HG03025 (cell line): ENCODE results near the gene RIPOR2.

Experiments
- ATAC-seq: cut with Tn5 transposase; IDR thresholded peaks from one replicate; pipeline ENCODE4 v1.9.1; 2021; ENCODE audit warnings: mild to moderate bottlenecking, moderate library complexity; ENCODE audit not compliant: unreplicated experiment, low FRiP score

The RIPOR2 gene, protein sequence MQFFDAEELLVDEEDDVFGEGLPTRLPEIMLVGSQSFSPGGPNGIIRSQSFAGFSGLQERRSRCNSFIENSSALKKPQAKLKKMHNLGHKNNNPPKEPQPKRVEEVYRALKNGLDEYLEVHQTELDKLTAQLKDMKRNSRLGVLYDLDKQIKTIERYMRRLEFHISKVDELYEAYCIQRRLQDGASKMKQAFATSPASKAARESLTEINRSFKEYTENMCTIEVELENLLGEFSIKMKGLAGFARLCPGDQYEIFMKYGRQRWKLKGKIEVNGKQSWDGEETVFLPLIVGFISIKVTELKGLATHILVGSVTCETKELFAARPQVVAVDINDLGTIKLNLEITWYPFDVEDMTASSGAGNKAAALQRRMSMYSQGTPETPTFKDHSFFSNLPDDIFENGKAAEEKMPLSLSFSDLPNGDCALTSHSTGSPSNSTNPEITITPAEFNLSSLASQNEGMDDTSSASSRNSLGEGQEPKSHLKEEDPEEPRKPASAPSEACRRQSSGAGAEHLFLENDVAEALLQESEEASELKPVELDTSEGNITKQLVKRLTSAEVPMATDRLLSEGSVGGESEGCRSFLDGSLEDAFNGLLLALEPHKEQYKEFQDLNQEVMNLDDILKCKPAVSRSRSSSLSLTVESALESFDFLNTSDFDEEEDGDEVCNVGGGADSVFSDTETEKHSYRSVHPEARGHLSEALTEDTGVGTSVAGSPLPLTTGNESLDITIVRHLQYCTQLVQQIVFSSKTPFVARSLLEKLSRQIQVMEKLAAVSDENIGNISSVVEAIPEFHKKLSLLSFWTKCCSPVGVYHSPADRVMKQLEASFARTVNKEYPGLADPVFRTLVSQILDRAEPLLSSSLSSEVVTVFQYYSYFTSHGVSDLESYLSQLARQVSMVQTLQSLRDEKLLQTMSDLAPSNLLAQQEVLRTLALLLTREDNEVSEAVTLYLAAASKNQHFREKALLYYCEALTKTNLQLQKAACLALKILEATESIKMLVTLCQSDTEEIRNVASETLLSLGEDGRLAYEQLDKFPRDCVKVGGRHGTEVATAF

DNA sequence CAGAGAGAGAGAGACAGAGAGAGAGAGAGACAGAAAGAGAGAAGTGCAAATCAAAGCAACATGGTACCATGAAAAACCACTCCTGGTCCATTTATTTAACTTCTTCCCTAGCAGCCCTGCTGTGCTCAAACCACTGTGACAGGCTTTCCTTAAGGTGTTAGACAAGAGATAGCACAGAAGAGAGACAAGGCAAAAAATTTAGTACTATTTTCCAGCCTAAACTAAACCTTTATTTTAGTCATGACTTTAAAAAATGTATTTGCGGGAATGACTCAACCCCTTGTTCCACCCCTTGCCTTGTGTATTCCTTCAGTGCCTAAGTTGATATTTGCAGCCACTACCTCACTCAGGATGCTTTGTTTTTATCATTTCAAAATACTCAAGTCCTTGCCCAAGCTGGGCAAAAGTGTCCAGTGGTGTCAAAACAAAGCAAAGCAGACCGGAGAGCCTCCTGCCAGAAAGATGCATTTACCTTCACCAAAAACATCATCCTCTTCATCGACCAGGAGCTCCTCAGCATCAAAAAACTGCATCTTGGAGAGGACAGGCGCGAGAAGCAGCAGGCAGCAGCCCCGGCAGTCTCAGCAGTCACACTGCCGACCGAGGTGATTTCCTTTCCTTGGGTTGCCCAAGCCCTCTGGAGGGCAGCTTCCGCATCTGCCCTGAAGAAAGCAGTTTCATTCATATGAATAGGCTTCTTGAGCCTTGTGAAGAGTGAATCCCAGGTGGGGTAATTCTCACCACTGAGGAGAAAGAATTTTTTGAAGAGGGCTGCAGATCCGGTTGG, at the start of gene RIPOR2:
Gene RIPOR2 (minus strand): TSS at position 595 of the 787 bp plus-strand sequence. CDS start 62 bp downstream, at position 533.
- ATAC-seq: no peak

DNA sequence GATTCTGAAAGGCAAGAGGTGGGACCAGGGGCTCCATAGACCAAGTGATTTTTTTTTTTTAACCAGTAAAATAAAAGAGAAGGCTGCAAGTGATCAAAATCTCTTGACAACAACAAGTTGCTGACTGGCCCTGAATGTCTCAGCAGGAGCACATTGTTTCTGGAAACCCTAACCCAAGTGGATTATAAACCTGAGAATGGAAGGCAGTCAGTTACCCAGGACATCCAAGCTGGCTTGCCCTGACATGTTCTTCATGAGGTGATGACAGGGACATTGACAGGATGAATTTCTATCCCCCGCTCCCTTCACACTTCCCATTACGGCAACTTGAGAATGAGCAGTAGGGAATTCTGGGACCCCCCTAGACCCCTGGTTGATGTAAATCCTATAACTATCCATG, 49.6 kb upstream of the RIPOR2 start:
- no peak for ATAC-seq

DNA sequence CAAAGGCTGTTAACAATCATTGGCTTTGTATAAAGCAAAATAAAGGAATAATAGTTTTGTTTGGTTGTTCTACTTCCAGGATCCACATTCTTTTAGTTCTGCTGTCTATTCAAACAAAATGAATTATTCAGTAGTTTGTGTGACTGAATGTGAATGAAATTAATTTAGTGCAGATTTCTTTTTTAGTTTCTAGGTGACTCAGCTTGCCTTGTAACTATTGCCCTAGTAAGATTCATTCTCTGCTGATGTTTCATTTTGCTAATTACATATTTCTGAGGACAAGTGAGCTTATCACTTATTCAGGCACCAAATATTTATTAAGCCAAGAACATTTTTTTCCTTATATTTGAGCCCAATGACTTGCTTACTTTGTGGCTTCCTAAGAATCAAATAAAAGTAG, 46.5 kb upstream of the RIPOR2 start:
- no peak for ATAC-seq

DNA sequence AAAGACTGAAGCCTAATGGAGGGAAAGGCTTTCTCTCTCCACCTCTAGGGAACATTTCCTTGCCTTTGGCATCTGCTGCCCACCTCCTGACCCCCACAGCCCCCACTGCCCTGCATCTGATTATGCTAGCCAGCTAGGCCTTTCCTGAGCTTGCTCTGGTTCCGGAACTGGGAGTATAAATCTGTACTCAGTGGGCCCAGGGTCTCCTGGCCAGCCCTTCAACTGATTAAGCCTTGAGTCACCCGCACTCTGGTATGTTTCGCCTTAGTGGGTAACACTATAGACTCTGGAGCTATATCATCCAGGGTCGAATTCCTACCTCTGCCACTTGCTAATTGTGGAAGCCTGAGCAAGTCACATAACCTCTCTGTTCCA, 45.6 kb upstream of the RIPOR2 start:
- no peak for ATAC-seq

DNA sequence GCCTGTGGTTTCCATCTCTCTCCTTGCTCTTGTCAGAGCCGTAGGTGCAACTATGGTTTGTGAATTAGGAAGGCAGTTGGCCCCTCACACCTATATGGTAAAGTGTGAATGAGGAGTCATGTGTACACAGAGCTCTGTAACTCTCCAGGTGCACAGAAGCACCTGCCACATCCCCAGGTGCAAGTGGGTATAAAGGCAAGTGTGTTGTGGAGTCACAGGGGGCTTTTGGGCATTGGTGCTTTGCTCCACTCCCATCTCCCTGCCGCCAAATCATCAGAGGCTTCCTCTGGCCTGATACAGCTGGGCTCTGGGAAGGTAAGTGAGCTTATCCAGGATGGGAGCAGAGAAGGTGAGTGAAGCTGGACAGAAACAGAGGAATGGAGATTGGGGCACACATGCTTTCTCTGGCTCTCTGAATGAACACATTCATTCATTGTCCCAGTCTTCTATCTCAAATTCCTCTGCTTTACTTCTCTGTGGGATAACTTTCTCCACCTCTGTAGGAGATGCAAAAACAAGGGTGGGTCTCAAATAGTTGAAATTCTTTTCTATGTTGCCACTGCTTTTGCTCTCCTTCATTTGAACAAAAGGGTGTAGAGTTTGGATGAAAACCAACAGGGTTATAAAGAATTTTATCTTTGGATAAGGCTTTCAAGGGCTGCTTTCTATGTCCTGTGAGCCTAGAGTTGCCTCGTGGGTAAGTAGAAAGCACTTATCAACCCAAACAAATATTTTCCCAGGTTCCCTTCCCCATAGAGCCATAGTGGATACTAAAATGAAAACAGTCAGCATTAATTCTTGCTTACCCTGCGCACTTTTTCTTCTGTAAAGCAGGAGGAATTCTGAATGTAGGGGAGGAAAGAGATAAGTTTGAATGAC, 45.0 kb upstream of the RIPOR2 start:
- ATAC-seq: no peak

DNA sequence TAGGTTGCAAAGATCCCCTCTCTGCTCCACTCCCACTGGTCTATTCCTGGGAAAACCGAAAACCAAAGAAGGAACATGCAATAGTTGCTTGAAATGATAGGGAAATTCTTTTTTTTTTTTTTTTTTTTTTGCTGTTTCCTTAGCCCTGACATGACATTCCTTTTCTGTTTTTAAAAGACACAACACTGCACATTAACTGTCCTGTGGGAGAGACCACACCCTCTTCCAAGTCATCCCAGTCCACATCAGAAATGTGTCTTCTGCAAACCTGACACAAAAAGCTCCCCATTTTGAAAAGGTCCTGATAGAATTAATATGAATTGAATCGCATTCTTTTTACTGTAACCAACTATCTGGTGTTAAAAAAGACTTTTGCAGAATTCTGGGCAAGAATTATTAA, 43.4 kb upstream of the RIPOR2 start:
- no peak for ATAC-seq

DNA sequence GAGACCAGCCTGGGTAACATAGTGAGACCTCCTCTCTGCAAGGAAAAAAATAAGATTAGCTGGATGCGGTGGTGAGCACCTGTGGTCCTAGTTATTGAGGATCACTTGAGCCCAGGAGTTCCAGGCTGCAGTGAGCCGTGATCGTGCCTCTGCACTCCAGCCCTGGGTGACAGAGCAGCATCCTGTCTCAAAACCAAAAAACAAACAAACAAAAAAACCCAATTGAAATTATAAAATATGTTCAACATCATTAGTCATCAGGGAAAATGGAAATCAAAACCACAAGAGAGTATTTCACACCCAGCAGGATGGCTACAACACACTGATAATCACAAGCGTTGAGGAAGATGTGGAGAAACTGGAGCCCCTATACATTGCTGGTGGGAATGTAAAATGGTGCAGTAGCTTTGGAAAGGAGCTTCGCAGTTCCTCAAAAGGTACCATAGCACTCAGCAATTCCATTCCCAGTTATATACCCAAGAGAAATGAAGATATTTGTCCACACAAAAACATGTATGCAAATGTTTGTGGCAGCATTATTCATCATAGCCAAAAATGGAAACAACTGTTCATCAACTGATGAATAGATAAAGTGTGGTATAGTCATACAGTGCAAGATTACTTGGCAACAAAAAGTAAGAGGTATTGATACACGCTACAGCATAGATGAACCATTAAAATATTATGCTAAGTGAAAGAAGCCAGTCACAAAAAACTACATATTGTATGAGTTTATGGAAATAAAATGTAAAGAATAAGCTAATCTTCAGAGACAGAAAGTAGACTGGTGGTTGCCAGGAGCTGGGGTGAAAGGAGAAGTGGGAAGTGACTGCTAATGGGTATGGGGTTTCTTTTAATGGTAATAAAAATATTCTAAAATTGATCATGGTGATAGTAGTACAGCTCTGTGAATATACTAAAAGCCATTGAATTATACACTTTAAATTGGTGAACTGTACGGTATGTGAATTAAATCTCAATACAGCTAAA, 38.7 kb upstream of the RIPOR2 start:
- ATAC-seq: no peak

DNA sequence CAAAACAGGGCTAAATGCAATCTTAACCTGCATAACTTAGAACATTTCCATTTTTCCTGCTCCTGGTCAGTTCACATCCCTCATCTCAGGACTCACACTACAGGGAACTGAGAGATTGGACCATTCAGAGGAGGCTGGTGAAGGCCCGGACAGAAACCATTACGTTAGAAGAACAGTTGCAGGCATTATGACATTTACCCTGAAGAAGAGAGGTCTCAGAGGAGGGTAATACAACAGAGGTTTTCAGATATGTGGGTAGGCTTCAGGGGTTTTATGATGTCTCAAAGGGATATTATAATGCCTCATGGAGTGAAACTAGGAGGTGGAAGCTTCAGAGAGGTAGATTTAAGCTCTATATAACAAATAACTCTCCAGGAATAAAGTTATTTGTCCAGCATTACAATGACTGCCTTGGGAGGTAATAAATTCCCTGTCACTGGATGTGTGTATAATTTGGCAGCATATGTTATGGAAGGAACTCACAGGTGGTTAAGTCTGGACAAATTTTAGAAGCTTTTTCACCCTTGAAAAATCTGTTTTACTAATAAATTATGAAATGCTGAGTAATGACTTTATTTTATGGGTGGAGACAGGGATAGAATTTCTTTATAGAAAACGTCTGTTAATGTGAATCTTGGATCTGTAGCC, 36.7 kb upstream of the RIPOR2 start:
- no peak for ATAC-seq

DNA sequence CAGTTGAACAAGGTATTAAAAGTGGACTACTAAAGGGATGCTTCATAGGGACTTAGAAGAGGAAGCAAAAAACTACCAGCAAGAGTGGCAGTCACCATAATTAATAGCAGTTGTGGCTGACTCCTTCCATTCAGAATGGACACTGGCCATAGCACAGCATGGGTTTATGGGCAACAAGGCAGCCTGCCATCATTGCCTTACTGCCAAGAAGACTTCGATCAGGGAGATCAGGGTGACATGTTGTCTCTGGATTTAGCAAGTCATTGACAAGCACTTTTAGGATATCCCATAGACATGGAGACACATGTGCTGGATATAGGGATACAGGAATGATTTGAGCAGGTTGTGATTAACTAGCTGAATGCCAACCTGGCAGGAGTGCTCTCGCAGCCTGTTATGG, 35.3 kb upstream of the RIPOR2 start:
- no peak for ATAC-seq

DNA sequence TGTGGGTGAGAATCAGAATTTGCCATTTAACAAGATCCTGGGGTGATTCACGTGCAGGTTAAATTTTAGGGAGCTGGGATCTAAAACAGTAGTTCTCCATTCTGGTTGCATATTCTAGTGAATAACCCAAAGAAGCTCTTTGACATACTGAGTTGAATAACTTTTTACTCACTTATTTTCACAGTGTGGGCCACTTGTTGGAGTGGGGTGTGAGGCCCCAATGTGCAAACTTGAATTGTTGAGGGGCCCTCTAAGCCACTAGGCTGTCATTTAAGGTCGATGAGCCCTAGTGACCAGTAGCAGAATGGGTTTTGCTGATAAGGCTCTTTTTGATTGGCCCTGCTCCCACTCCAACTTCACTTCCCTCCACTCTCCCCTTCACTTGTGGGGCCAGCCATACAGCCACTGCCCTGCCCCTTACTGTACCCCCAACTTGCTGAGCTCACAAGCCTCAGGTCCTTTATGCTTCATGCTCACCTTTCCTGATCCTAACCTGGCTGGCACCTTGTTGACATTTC, 33.6 kb upstream of the RIPOR2 start:
- ATAC-seq: no peak

DNA sequence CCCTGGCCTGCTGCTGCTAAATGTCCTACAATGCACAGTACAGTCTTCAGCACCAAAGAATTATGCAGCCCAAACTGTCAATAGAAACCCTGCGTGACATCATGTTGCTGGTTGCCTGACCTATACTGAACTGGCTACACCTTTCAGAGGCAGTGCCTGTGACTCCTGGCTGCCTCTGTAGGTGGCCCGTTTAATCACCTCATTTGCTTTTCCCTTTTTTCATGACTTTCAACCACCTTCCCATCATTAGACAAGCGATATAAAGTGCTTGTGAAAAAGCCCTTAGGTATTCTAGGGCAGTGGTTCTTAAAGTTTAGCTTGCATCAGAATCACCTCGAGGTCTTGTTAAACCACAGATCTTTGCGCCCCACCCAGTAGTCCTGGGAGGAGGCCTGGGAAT, 33.0 kb upstream of the RIPOR2 start:
- no peak for ATAC-seq

DNA sequence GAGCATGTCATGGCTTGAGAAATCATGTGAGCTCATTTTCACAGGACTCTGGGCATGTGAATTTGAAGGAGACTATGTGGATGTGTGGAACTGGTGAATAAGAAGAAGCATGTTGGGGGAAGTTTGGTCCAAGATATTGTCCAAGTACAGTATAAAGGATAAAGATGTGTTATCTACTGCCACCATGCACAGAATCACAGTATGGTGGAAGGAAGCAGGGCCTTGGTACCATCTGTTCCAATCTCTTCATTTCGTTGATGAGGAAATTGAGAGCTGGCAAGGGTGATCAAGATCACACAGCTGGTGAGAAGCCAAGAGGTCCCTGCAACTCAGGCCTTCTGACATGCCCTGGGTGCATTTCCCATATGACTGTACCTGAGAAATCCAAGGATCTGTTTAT, 31.5 kb upstream of the RIPOR2 start:
- no peak for ATAC-seq

DNA sequence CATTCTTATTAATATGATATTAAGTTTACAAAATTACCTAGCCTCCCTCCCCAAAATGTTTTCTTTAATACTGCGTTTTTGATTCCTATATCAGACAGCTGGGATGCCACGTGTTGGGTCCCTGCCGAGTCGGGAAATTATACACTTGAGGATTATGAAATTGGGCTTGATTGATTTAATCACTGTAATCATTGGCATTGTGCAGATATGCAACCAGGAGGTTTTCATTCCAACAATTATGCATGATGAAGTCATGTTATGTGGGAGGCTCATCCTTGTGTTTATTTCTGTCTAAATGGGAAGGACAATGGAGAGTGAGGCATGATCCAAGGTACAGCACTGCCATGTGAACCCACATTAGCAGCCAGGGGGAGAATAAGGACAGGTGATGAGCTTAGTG, 30.6 kb upstream of the RIPOR2 start:
- no peak for ATAC-seq

DNA sequence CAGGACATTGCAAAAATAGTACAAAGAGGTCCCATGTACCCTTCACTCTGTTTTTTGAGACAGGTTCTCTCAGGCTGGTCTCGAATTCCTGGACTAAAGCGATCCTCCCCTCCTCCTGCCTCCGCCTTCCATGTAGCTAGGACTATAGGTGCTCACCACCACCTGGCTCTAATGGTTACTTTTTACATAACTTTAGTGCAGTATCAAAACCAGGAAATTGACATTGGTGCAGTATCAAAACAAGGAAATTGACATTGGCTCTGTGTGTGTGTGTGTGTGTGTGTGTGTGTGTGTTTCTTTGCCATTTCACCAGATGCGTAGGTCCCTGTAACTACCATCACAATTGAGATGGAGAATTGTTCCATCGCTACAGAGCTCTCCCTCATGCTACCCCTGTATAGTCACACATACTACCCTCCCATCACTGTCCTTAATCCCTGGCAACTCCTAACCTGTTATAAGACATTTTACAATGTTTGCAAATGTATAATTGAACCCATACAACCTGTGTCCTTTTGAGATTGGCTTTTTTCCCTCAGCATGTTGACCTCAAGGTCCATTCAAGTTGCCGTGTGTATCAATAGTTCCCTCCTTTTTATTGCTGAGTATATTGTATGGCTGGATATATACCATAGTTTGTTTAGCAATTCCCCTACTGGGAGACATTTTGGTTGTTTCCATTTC, 28.3 kb upstream of the RIPOR2 start:
- ATAC-seq: no peak

DNA sequence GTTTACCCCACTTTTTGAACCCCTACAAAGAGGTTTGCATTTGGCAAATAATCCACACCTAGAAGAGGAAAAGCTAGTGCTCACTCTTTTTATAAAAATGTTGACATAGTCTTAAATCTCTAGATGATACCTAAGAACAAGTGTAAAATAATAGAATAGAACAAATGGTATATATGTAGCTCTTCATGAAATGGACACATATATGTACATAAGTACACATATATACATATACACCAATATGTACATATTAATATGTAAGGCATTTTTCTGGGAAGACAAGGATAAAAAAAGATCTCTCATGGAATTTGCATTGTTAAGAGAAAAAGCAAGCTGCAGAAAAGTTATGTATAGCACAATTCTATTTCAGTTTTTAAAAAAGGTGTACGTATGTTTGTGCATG, 27.6 kb upstream of the RIPOR2 start:
- ATAC-seq: no peak

DNA sequence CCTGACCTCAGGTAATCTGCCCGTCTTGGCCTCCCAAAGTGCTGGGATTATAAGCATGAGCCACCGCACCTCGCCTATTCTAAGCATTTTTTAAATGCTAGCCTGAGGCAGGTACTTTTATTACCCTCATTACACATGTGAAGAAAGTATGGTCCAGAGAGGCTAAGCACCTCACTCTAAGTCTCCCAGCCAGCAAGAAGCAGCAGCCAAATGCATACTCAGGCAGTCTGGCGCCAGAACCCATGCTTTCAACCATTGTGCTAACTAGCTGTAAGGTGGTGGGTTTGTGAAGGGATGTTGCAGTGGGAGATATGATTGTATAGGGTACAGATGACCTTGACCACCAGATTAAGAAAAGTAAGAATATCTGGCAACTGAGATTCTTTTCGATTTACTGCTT, 26.1 kb upstream of the RIPOR2 start:
- no peak for ATAC-seq

DNA sequence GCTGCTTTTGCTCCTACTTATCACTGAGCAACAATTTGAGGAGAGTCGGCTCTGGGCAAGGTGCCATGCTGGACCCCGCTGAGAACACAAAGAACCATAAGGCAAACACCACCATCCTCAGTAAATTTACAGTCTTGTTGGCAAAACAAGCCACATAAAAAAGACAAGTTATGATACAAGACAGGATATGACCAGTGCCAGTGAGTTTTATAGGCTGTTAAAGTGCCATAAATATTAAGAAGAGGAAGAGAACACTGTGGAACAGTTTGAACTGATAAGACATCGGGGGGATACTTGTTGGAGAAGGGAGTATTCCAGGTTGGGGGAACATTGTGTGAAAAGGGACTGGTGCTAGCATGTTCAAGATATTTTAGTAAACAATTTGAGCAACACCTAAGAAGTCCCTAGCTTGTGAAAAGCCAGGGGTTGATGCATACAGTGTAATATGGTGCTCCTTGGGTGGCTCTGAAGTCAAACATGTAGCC, 25.3 kb upstream of the RIPOR2 start:
- no peak for ATAC-seq
